ENCODE data around the gene MBTPS1. TPM values are rescaled to one million over a fixed set of nuclear protein-coding genes. Genes with fewer than 3 reads are reported as not detected.

MBTPS1 gene
- total RNA-seq, 1 experiment from 2014 or later: 46.9 TPM

- TF ChIP-seq ATF6 (CRISPR knock-in tag; IDR thresholded peaks at IDR 0.05): no peak
- TF ChIP-seq ERG (CRISPR knock-in tag; IDR thresholded peaks at IDR 0.05): no peak
- no peak for TF ChIP-seq ARID4B (CRISPR knock-in tag; IDR thresholded peaks at IDR 0.05; ENCODE audit: borderline replicate concordance)
- no peak for TF ChIP-seq ZNF121 (CRISPR knock-in tag; IDR thresholded peaks at IDR 0.05)
- TF ChIP-seq CDX4 (CRISPR knock-in tag; IDR thresholded peaks at IDR 0.05; ENCODE audit: borderline replicate concordance): no peak
- TF ChIP-seq SOX15 (CRISPR knock-in tag; IDR thresholded peaks at IDR 0.05): no peak
- no peak for TF ChIP-seq CREM (CRISPR knock-in tag; IDR thresholded peaks at IDR 0.05)
- no peak for TF ChIP-seq ATF2 (CRISPR knock-in tag; IDR thresholded peaks at IDR 0.05; ENCODE audit: borderline replicate concordance, low read depth)
- TF ChIP-seq FOXJ3 (CRISPR knock-in tag; IDR thresholded peaks at IDR 0.05; ENCODE audit: borderline replicate concordance): no peak
- no peak for TF ChIP-seq SMAD4 (CRISPR knock-in tag; IDR thresholded peaks at IDR 0.05)
Observed at GRCh38 chr16:84050316-84050715, 66.4 kb downstream of the MBTPS1 start (continued).

- no peaks in the 10 kb centered on the region for H3K9me3 Mint-ChIP-seq
- CTCF ChIA-PET: interaction anchor here (1.0 to 10.2 kb wide), 2 partner anchors 35 to 92 kb away, joined by 3 to 131 read pairs; no protein-coding TSS in a partner anchor
Observed at GRCh38 chr16:84049403-84050060, 67.2 kb downstream of the MBTPS1 start.

More at GRCh38 chr16:84049403-84050060, 67.2 kb downstream of the MBTPS1 start:
- Mint-ChIP-seq H3K4me3 (no peak overlapping the region), H3K36me3 (peaks cover 22% of the 10 kb centered on the region), H3K4me1 (no peaks in the 10 kb centered on the region; the same call in 1 of the 2 replicates), H3K27me3 (ENCODE audit: low read depth) (no peaks in the 10 kb centered on the region), H3K27ac (no peak overlapping the region)
- POLR2A ChIA-PET: no interaction called here
- DNase-seq (ENCODE audit: low spot score) (no peak), ATAC-seq (no peak)
- TF ChIP-seq STAT6 (CRISPR knock-in tag; conservative IDR thresholded peaks at IDR 0.05; ENCODE audit: low read depth): no peak
- no peak for TF ChIP-seq ZNF671 (CRISPR knock-in tag; IDR thresholded peaks at IDR 0.05)
- TF ChIP-seq GRHL2 (CRISPR knock-in tag; IDR thresholded peaks at IDR 0.05; ENCODE audit: insufficient replicate concordance, severe bottlenecking): no peak
- TF ChIP-seq TEAD1 (CRISPR knock-in tag; IDR thresholded peaks at IDR 0.05): no peak
- TF ChIP-seq ESRRA (CRISPR knock-in tag; IDR thresholded peaks at IDR 0.05; ENCODE audit: borderline replicate concordance): no peak
- TF ChIP-seq E2F1 (CRISPR knock-in tag; IDR thresholded peaks at IDR 0.05): no peak
- TF ChIP-seq NR3C1 (CRISPR knock-in tag; conservative IDR thresholded peaks at IDR 0.05; ENCODE audit: low read depth): no peak
- no peak for TF ChIP-seq CBFB (CRISPR knock-in tag; IDR thresholded peaks at IDR 0.05; ENCODE audit: low read depth)
- TF ChIP-seq ZNF416 (CRISPR knock-in tag; IDR thresholded peaks at IDR 0.05): no peak
